ENCODE data around the gene SEMA5A. TPM values are rescaled to one million over a fixed set of nuclear protein-coding genes. Genes with fewer than 3 reads are reported as not detected.

The SEMA5A gene
- total and polyA plus RNA-seq, 2 of the 13 experiments (the other 11 are each of a cell fraction or from before 2014, with no cell fraction given), result 0.01 TPM; not detected in 1

DNA sequence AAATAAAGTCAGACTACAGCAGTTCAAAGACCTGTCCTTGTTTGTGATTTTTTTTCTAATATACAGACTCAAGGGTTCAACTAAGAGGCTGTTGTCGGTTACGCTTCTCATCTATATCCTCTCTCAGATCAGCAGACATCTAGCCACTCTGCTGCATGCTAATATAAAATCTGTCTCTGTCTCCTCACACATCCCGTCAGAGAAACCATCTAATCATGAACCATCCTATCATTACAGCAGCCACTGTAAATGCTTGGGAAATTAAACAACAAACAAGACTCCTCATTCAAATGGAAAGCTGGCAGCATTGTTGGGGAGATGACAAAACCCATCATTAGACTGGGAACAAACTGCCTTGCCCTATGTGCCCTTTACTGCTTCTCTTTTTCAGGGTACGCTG is 94.8 kb downstream of the SEMA5A start:
- TF ChIP-seq SMAD9 (CRISPR knock-in tag; IDR thresholded peaks at IDR 0.05), result no peak
- TF ChIP-seq BRD4 (CRISPR knock-in tag; IDR thresholded peaks at IDR 0.05), result no peak
- TF ChIP-seq, protein P1, sequence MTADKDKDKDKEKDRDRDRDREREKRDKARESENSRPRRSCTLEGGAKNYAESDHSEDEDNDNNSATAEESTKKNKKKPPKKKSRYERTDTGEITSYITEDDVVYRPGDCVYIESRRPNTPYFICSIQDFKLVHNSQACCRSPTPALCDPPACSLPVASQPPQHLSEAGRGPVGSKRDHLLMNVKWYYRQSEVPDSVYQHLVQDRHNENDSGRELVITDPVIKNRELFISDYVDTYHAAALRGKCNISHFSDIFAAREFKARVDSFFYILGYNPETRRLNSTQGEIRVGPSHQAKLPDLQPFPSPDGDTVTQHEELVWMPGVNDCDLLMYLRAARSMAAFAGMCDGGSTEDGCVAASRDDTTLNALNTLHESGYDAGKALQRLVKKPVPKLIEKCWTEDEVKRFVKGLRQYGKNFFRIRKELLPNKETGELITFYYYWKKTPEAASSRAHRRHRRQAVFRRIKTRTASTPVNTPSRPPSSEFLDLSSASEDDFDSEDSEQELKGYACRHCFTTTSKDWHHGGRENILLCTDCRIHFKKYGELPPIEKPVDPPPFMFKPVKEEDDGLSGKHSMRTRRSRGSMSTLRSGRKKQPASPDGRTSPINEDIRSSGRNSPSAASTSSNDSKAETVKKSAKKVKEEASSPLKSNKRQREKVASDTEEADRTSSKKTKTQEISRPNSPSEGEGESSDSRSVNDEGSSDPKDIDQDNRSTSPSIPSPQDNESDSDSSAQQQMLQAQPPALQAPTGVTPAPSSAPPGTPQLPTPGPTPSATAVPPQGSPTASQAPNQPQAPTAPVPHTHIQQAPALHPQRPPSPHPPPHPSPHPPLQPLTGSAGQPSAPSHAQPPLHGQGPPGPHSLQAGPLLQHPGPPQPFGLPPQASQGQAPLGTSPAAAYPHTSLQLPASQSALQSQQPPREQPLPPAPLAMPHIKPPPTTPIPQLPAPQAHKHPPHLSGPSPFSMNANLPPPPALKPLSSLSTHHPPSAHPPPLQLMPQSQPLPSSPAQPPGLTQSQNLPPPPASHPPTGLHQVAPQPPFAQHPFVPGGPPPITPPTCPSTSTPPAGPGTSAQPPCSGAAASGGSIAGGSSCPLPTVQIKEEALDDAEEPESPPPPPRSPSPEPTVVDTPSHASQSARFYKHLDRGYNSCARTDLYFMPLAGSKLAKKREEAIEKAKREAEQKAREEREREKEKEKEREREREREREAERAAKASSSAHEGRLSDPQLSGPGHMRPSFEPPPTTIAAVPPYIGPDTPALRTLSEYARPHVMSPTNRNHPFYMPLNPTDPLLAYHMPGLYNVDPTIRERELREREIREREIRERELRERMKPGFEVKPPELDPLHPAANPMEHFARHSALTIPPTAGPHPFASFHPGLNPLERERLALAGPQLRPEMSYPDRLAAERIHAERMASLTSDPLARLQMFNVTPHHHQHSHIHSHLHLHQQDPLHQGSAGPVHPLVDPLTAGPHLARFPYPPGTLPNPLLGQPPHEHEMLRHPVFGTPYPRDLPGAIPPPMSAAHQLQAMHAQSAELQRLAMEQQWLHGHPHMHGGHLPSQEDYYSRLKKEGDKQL (CRISPR knock-in tag; IDR thresholded peaks at IDR 0.05; ENCODE audit: low read depth), result no peak
- no peak for TF ChIP-seq ZNF556 (CRISPR knock-in tag; IDR thresholded peaks at IDR 0.05; ENCODE audit: borderline replicate concordance)
- no peak for TF ChIP-seq KLF16 (CRISPR knock-in tag; IDR thresholded peaks at IDR 0.05)
- no peak for TF ChIP-seq HOXA5 (CRISPR knock-in tag; IDR thresholded peaks at IDR 0.05)
- no peak for TF ChIP-seq ZNF160 (CRISPR knock-in tag; IDR thresholded peaks at IDR 0.05)
- TF ChIP-seq ETV5 (CRISPR knock-in tag; IDR thresholded peaks at IDR 0.05; ENCODE audit: borderline replicate concordance), result no peak
- TF ChIP-seq CBFB (CRISPR knock-in tag; IDR thresholded peaks at IDR 0.05), result no peak
- TF ChIP-seq IKZF1 (IDR thresholded peaks at IDR 0.05), result no peak
- TF ChIP-seq, protein P2, sequence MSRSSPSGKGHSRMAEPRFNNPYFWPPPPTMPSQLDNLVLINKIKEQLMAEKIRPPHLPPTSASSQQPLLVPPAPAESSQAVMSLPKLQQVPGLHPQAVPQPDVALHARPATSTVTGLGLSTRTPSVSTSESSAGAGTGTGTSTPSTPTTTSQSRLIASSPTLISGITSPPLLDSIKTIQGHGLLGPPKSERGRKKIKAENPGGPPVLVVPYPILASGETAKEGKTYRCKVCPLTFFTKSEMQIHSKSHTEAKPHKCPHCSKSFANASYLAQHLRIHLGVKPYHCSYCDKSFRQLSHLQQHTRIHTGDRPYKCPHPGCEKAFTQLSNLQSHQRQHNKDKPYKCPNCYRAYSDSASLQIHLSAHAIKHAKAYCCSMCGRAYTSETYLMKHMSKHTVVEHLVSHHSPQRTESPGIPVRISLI (CRISPR knock-in tag; IDR thresholded peaks at IDR 0.05; ENCODE audit: borderline replicate concordance), result no peak
- no peak for TF ChIP-seq ZFP36L1 (CRISPR knock-in tag; IDR thresholded peaks at IDR 0.05)
- no peak overlapping the region for H3K27ac ChIP-seq (ENCODE audit: extremely low read length, insufficient read depth, low read length)
- FAIRE-seq, result no peak
- 37% methylated on average over 4 of the region's 4 CpGs for WGBS (ENCODE audit: low lambda C conversion rate)
- H3K9me3 ChIP-seq (ENCODE audit: low read length), result no peaks in the 10 kb centered on the region; the same call in none of the 2 replicates
- no peak for DNase-seq (ENCODE audit: low spot score)
- no peak overlapping the region for H2AFZ ChIP-seq (ENCODE audit: low read length)
- H3K27me3 ChIP-seq (ENCODE audit: control insufficient read depth in 1 of 2, insufficient read depth in 2 of 2, low read length in 2 of 2), result no peaks in the 10 kb centered on the region
- no peak for ATAC-seq
- ChIA-PET POLR2A (no interaction called here), CTCF (ENCODE audit: low intra/inter-chr PET ratio, low total read pairs) (no interaction called here)
- H3K4me2 ChIP-seq (ENCODE audit: low read depth, low read length), result no peak overlapping the region
- no peak overlapping the region for H3K4me3 ChIP-seq (replicated peaks in 1 of 3; ENCODE audit: insufficient read depth in 1 of 3, low read depth in 2 of 3, low read length in 3 of 3)
- H4K20me1 ChIP-seq (ENCODE audit: insufficient read depth, low read length), result no peaks in the 10 kb centered on the region
- H3K79me2 ChIP-seq (ENCODE audit: insufficient read depth, low read length), result no peaks in the 10 kb centered on the region
- intact Hi-C loops (cut with micrococcal nuclease; ENCODE audit: unreplicated experiment), result no loop called here
- BruUV-seq (replicated peaks), result no TSS peak
- H3K4me1 ChIP-seq (ENCODE audit: insufficient read depth, low read length), result no peaks in the 10 kb centered on the region
- in situ Hi-C loops (cut with HindIII; ENCODE audit: extremely low pct_ligation_motif_present, low pct_unique_long_range_greater_than_20kb), result no loop called here
- no peaks in the 10 kb centered on the region for H3K36me3 ChIP-seq (replicated peaks in 1 of 2; ENCODE audit: control insufficient read depth in 1 of 2, insufficient read depth in 2 of 2, low read length in 2 of 2)
- H3K9ac ChIP-seq (ENCODE audit: insufficient read depth, low read depth, low read length), result no peak overlapping the region
